Right atrium auricular region (tissue), 2 donors: Measurements from ENCODE around the gene CAMK1D. TPM values are rescaled to one million over a fixed set of nuclear protein-coding genes. Genes with fewer than 3 reads are reported as not detected.
"Not testable (repeated sequence)": the region's sequence is repeated elsewhere in the genome, so short reads cannot be mapped to it uniquely, and the experiment has no call there.

Source experiments
- DNase-seq: peaks from one replicate; pipeline ENCODE4 v3.0.0-alpha.2; 2019; ENCODE audit warnings: low spot score
- H3K27ac ChIP-seq, 2 donors: fragments of 200-600 bp; sonication (generic); 1 replicate in 1 of 2; 2 replicates in 1 of 2; pipeline ENCODE4 v1.5.1; 2016 to 2019
- H3K27me3 ChIP-seq, 2 donors: fragments of 200-600 bp; sonication (generic); one replicate each; pipeline versions ENCODE4 v1.5.1 to v1.6.0; 2017 to 2019
- H3K36me3 ChIP-seq: fragments of 200-600 bp; sonication (generic); one replicate; pipeline ENCODE4 v1.5.1; 2016
- H3K4me1 ChIP-seq, 2 donors: fragments of 200-600 bp; sonication (generic); one replicate each; pipeline versions ENCODE4 v1.5.1 to v1.6.0; 2017 to 2019
- H3K4me3 ChIP-seq, 2 donors: fragments of 200-600 bp; sonication (generic); 1 replicate in 1 of 2; 2 replicates in 1 of 2; pipeline ENCODE4 v1.5.1; 2017 to 2019; ENCODE audit warnings: mild to moderate bottlenecking in 1 of 2, moderate library complexity in 1 of 2
- H3K9me3 ChIP-seq, 2 donors: fragments of 200-600 bp; sonication (generic); one replicate each; pipeline ENCODE4 v1.5.1; 2019
- CTCF ChIP-seq, 2 donors: fragments of 200-600 bp; sonication (generic); IDR thresholded peaks; one replicate each; pipeline ENCODE4 v1.5.1; 2019; ENCODE audit warnings: antibody characterized with exemption in 2 of 2
- total RNA-seq, 2 donors: library from RNA; depleted of rRNA; stranded (reverse); fragments of >200 nt; gene quantifications; one replicate each; pipeline ENCODE4 v1.1.0, GENCODE V29; 2016

The CAMK1D gene
- total RNA-seq, 2 donors from 2014 or later, result 24.5 to 27.2 TPM

- Histone ChIP-seq H3K36me3 (no peaks in the 10 kb centered on the region), H3K4me3 (no peak overlapping the region), H3K27me3 (no peaks in the 10 kb centered on the region), H3K9me3 (no peaks in the 10 kb centered on the region), H3K27ac (no peak overlapping the region), H3K4me1 (no peaks in the 10 kb centered on the region)
- DNase-seq, result no peak
- no peak for TF ChIP-seq CTCF (IDR thresholded peaks at IDR 0.05)
These were observed 86.0 kb downstream of the CAMK1D start for GRCh38 chr10:12435348-12435747.

GRCh38 chr10:12438919-12439692 is 89.8 kb downstream of the CAMK1D start:
- Histone ChIP-seq H3K4me3 (no peak overlapping the region), H3K27me3 (no peaks in the 10 kb centered on the region), H3K4me1 (no peaks in the 10 kb centered on the region), H3K27ac (no peak overlapping the region), H3K9me3 (no peaks in the 10 kb centered on the region), H3K36me3 (no peaks in the 10 kb centered on the region)
- no peak for TF ChIP-seq CTCF (IDR thresholded peaks at IDR 0.05)
- no peak for DNase-seq

GRCh38 chr10:12439767-12440166 is 90.4 kb downstream of the CAMK1D start:
- H3K4me1 ChIP-seq, H3K36me3 ChIP-seq: not testable (repeated sequence)

GRCh38 chr10:12443026-12443425 is 93.7 kb downstream of the CAMK1D start:
- Histone ChIP-seq H3K4me3 (no peak overlapping the region), H3K36me3 (no peaks in the 10 kb centered on the region), H3K27ac (no peak overlapping the region), H3K9me3 (no peaks in the 10 kb centered on the region), H3K27me3 (no peaks in the 10 kb centered on the region), H3K4me1 (peaks cover 0 to 21% of the 10 kb centered on the region in 2 donors)
- TF ChIP-seq CTCF (IDR thresholded peaks at IDR 0.05), result no peak
- no peak for DNase-seq

More at GRCh38 chr10:12439767-12440166, 90.4 kb downstream of the CAMK1D start:
- H3K9me3 ChIP-seq, H3K27ac ChIP-seq, DNase-seq, H3K4me3 ChIP-seq, H3K27me3 ChIP-seq: not testable (repeated sequence)

- no peaks in the 10 kb centered on the region for H3K36me3 ChIP-seq
- H3K27me3 ChIP-seq, result no peaks in the 10 kb centered on the region
- H3K27ac ChIP-seq, result peak overlapping the region in 1 of 2 donors; percentile 63
- H3K4me1 ChIP-seq, result peaks cover 0 to 21% of the 10 kb centered on the region in 2 donors
- no peak for DNase-seq
- TF ChIP-seq CTCF (IDR thresholded peaks at IDR 0.05), result no peak
- no peaks in the 10 kb centered on the region for H3K9me3 ChIP-seq
- H3K4me3 ChIP-seq, result no peak overlapping the region
These were observed 95.8 kb downstream of the CAMK1D start for GRCh38 chr10:12444981-12445700.

- H3K4me1 ChIP-seq, result peaks cover 0 to 21% of the 10 kb centered on the region in 2 donors
- no peak for TF ChIP-seq CTCF (IDR thresholded peaks at IDR 0.05)
- H3K4me3 ChIP-seq, result no peak overlapping the region
- no peaks in the 10 kb centered on the region for H3K9me3 ChIP-seq
- DNase-seq, result no peak
- H3K27me3 ChIP-seq, result no peaks in the 10 kb centered on the region
- no peaks in the 10 kb centered on the region for H3K36me3 ChIP-seq
- peak overlapping the region; percentile 37 to 63 for H3K27ac ChIP-seq
These were observed 96.5 kb downstream of the CAMK1D start for GRCh38 chr10:12445701-12446334.
